Upper lobe of left lung (tissue), 6 donors: ENCODE results near the gene ITIH2. TPM values are rescaled to one million over a fixed set of nuclear protein-coding genes. Genes with fewer than 3 reads are reported as not detected.
"Not testable (repeated sequence)": the region's sequence is repeated elsewhere in the genome, so short reads cannot be mapped to it uniquely, and the experiment has no call there.

Experiments
- ATAC-seq, 2 donors: fragments of 200-7000 bp; cut with Tn5 transposase; one replicate each; pipeline ENCODE4 v1.9.1; 2022; ENCODE audit warnings: mild to moderate bottlenecking in 2 of 2, moderate library complexity in 2 of 2; ENCODE audit not compliant: low FRiP score in 2 of 2
- DNase-seq, 2 donors: peaks; one replicate each; pipeline ENCODE4 v3.0.0-alpha.2; 2019 to 2020
- H3K27ac ChIP-seq, 4 donors: fragments of 200-600 bp; sonication (generic); one replicate each; pipeline ENCODE4 v1.5.1; 2016 to 2019
- H3K27me3 ChIP-seq, 4 donors: fragments of 200-600 bp; sonication (generic); one replicate each; pipeline ENCODE4 v1.5.1; 2017 to 2019
- H3K36me3 ChIP-seq, 4 donors: fragments of 200-600 bp; sonication (generic); one replicate each; pipeline ENCODE4 v1.5.1; 2016 to 2019
- H3K4me1 ChIP-seq, 4 donors: fragments of 200-600 bp; sonication (generic); one replicate each; pipeline ENCODE4 v1.5.1; 2018 to 2019
- H3K4me3 ChIP-seq, 4 donors: fragments of 200-600 bp; sonication (generic); one replicate each; pipeline ENCODE4 v1.5.1; 2017 to 2019; ENCODE audit warnings: mild to moderate bottlenecking in 2 of 4, moderate library complexity in 1 of 4
- H3K9me3 ChIP-seq, 4 donors: fragments of 200-600 bp; sonication (generic); one replicate each; pipeline ENCODE4 v1.5.1; 2018 to 2019
- CTCF ChIP-seq, 6 experiments: fragments of 450-650 bp in 4 of 6; fragments of 200-600 bp in 2 of 6; sonication (generic) in 2 of 6; IDR thresholded peaks; one replicate each; pipeline ENCODE4 v1.5.1; 2016 to 2019; ENCODE audit warnings: antibody characterized with exemption in 6 of 6
- EP300 ChIP-seq, 4 donors: sonication (generic); formaldehyde crosslinking; IDR thresholded peaks; one replicate each; pipeline ENCODE4 v1.5.1; 2017; ENCODE audit warnings: antibody characterized with exemption in 4 of 4, control low read depth in 2 of 4
- POLR2A ChIP-seq, 4 donors: fragments of 450-650 bp; IDR thresholded peaks; one replicate each; pipeline ENCODE4 v1.5.1; 2016 to 2017; ENCODE audit warnings: antibody characterized with exemption in 4 of 4, mild to moderate bottlenecking in 2 of 4
- POLR2AphosphoS5 ChIP-seq, 2 donors: sonication (generic); formaldehyde crosslinking; IDR thresholded peaks; one replicate each; pipeline ENCODE4 v1.5.1; 2017; ENCODE audit warnings: antibody characterized with exemption in 2 of 2
- WGBS, 2 donors: methylation state at CpG; one replicate each; pipeline ENCODE4 v1.1.5; 2017 to 2018; 5-methylcytosine and 5-hydroxymethylcytosine counted together
- total RNA-seq, 6 donors: library from RNA; depleted of rRNA in 4 of 6; stranded (reverse); fragments of >200 nt in 4 of 6; gene quantifications; one replicate each; pipeline versions ENCODE4 v1.1.0 to v1.2.1, GENCODE V29; 2016 to 2021
- donor health status: DM: no; HTN: no; CAD: no; lungs with moderate emphysema.
- donor health status: DM: no; HTN: yes; CAD: no; lungs with severe emphysema.

Gene ITIH2
- total RNA-seq, 6 donors from 2014 or later = 0.61 to 1.5 (median 0.61) TPM; not detected in 3

GRCh38 chr10:7738536-7739407 is 35.7 kb downstream of the ITIH2 start:
- no peaks in the 10 kb centered on the region for H3K36me3 ChIP-seq
- H3K27me3 ChIP-seq = no peaks in the 10 kb centered on the region
- no peak for DNase-seq
- H3K4me1 ChIP-seq = no peaks in the 10 kb centered on the region
- no peak overlapping the region for H3K4me3 ChIP-seq
- 83 to 88% methylated on average over 20 of the region's 20 CpGs for WGBS, 2 donors
- TF ChIP-seq EP300 (IDR thresholded peaks at IDR 0.05) (no peak), POLR2A (IDR thresholded peaks at IDR 0.05) (no peak), CTCF (IDR thresholded peaks at IDR 0.05) (no peak), POLR2AphosphoS5 (IDR thresholded peaks at IDR 0.05) (no peak)
- no peak overlapping the region for H3K27ac ChIP-seq
- no peak for ATAC-seq
- no peaks in the 10 kb centered on the region for H3K9me3 ChIP-seq

- H3K4me1 ChIP-seq = no peaks in the 10 kb centered on the region
- DNase-seq (no peak), ATAC-seq (no peak)
- H3K27me3 ChIP-seq = no peaks in the 10 kb centered on the region
- no peaks in the 10 kb centered on the region for H3K36me3 ChIP-seq
- no peak overlapping the region for H3K4me3 ChIP-seq
- H3K27ac ChIP-seq = no peak overlapping the region
- 85 to 90% methylated on average over 8 of the region's 8 CpGs for WGBS, 2 donors
- H3K9me3 ChIP-seq = no peaks in the 10 kb centered on the region
- TF ChIP-seq EP300 (IDR thresholded peaks at IDR 0.05) = no peak
- no peak for TF ChIP-seq POLR2A (IDR thresholded peaks at IDR 0.05)
- TF ChIP-seq POLR2AphosphoS5 (IDR thresholded peaks at IDR 0.05) = no peak
- TF ChIP-seq CTCF (IDR thresholded peaks at IDR 0.05) = no peak
These were observed 41.2 kb downstream of the ITIH2 start for GRCh38 chr10:7744307-7744706.

- WGBS, 2 donors = 94 to 95% methylated on average over 7 of the region's 7 CpGs
- H3K4me1 ChIP-seq, DNase-seq, H3K9me3 ChIP-seq, H3K27me3 ChIP-seq, ATAC-seq, H3K4me3 ChIP-seq, H3K27ac ChIP-seq: not testable (repeated sequence)
- H3K36me3 ChIP-seq = peaks cover 9 to 25% (median 12%) of the 10 kb centered on the region in 4 donors
These were observed 45.5 kb downstream of the ITIH2 start for GRCh38 chr10:7748637-7749036.

GRCh38 chr10:7750222-7750621 is 47.1 kb downstream of the ITIH2 start:
- TF ChIP-seq CTCF (IDR thresholded peaks at IDR 0.05) (no peak), POLR2A (IDR thresholded peaks at IDR 0.05) (no peak), EP300 (IDR thresholded peaks at IDR 0.05) (no peak), POLR2AphosphoS5 (IDR thresholded peaks at IDR 0.05) (no peak)
- DNase-seq (no peak), ATAC-seq (no peak)
- peaks cover 9 to 40% (median 19%) of the 10 kb centered on the region in 4 donors for H3K36me3 ChIP-seq
- H3K4me3 ChIP-seq = no peak overlapping the region
- no peaks in the 10 kb centered on the region for H3K9me3 ChIP-seq
- WGBS, 2 donors = 96% methylated on average over 5 of the region's 5 CpGs
- H3K27me3 ChIP-seq = no peaks in the 10 kb centered on the region
- H3K4me1 ChIP-seq = no peaks in the 10 kb centered on the region
- H3K27ac ChIP-seq = no peak overlapping the region

GRCh38 chr10:7752251-7752650 is 49.1 kb downstream of the ITIH2 start:
- ATAC-seq (no peak), DNase-seq (no peak)
- Histone ChIP-seq H3K27me3 (no peaks in the 10 kb centered on the region), H3K36me3 (peaks cover 9 to 61% (median 22%) of the 10 kb centered on the region in 4 donors), H3K4me1 (no peaks in the 10 kb centered on the region), H3K9me3 (no peaks in the 10 kb centered on the region), H3K4me3 (no peak overlapping the region), H3K27ac (no peak overlapping the region)
- 92 to 94% methylated on average over 6 of the region's 6 CpGs for WGBS, 2 donors
- TF ChIP-seq EP300 (IDR thresholded peaks at IDR 0.05) (no peak), POLR2A (IDR thresholded peaks at IDR 0.05) (no peak), CTCF (IDR thresholded peaks at IDR 0.05) (no peak), POLR2AphosphoS5 (IDR thresholded peaks at IDR 0.05) (no peak)
